Transverse colon (tissue), 4 donors: Measurements from ENCODE around the gene PDE4B. TPM values are rescaled to one million over a fixed set of nuclear protein-coding genes. Genes with fewer than 3 reads are reported as not detected.

Experiments used
- DNase-seq: peaks from one replicate; pipeline ENCODE4 v3.0.0-alpha.2; 2019
- H3K27ac ChIP-seq, 4 donors: fragments of 200-600 bp; sonication (generic); 2 replicates each; pipeline ENCODE4 v1.5.1; 2016 to 2018; ENCODE audit warnings: inconsistent platforms in 4 of 4
- H3K27me3 ChIP-seq: fragments of 200-600 bp; sonication (generic); 2 replicates; pipeline ENCODE4 v1.5.1; 2017; ENCODE audit warnings: inconsistent platforms
- H3K36me3 ChIP-seq, 4 donors: fragments of 200-600 bp; sonication (generic); 2 replicates each; pipeline ENCODE4 v1.5.1; 2017 to 2019; ENCODE audit warnings: inconsistent platforms in 4 of 4
- H3K4me1 ChIP-seq, 4 donors: fragments of 200-600 bp; sonication (generic); 2 replicates each; pipeline ENCODE4 v1.5.1; 2017 to 2020; ENCODE audit warnings: inconsistent platforms in 4 of 4
- H3K4me3 ChIP-seq, 4 donors: fragments of 200-600 bp; sonication (generic); 1 replicate in 1 of 4; 2 replicates in 3 of 4; pipeline versions ENCODE4 v1.5.1 to v1.6.1; 2017 to 2019; ENCODE audit warnings: inconsistent platforms in 4 of 4
- H3K9me3 ChIP-seq, 2 donors: fragments of 200-600 bp; sonication (generic); 2 replicates each; pipeline ENCODE4 v1.5.1; 2017 to 2019; ENCODE audit warnings: inconsistent platforms in 2 of 2
- CTCF ChIP-seq, 5 experiments: fragments of 200-600 bp in 3 of 5; fragments of 450-650 bp in 2 of 5; sonication (generic) in 3 of 5; IDR thresholded peaks; 1 replicate in 2 of 5; 2 replicates in 3 of 5; pipeline ENCODE4 v1.5.1; 2016 to 2017; ENCODE audit warnings: antibody characterized with exemption in 5 of 5, inconsistent platforms in 3 of 5, mild to moderate bottlenecking in 2 of 5, moderate library complexity in 1 of 5
- EP300 ChIP-seq: sonication (generic); formaldehyde crosslinking; IDR thresholded peaks from one replicate; pipeline ENCODE4 v1.6.1; 2017; ENCODE audit warnings: antibody characterized with exemption, low read depth
- POLR2A ChIP-seq: fragments of 450-650 bp; IDR thresholded peaks from one replicate; pipeline ENCODE4 v1.6.1; 2016; ENCODE audit warnings: antibody characterized with exemption, mild to moderate bottlenecking, moderate library complexity
- POLR2AphosphoS5 ChIP-seq, 3 donors: sonication (generic); formaldehyde crosslinking; IDR thresholded peaks; one replicate each; pipeline ENCODE4 v1.6.1; 2016; ENCODE audit warnings: antibody characterized with exemption in 3 of 3
- WGBS, 2 donors: methylation state at CpG; one replicate each; pipeline ENCODE4 v1.1.5; 2018; ENCODE audit warnings: low coverage in 1 of 2; 5-methylcytosine and 5-hydroxymethylcytosine counted together
- in situ Hi-C, 4 donors: fragments of 200-750 bp; cut with MboI; loops; one replicate each; pipeline versions ENCODE4 v1.15.0 to v1.15.1; 2017; ENCODE audit warnings: low sequenced_read_pairs in 3 of 4, low pct_ligation_motif_present in 1 of 4, low pct_unique_long_range_greater_than_20kb in 1 of 4
- intact Hi-C: fragments of 100-400 bp; cut with DNase I; formaldehyde crosslinking; loops from one replicate; pipeline ENCODE4 v1.15.1; 2023; ENCODE audit warnings: low total_unique reads
- total RNA-seq, 4 donors: library from RNA; depleted of rRNA; stranded (reverse); fragments of >200 nt; gene quantifications; one replicate each; pipeline ENCODE4 v1.1.0, GENCODE V29; 2016

PDE4B gene
- total RNA-seq, 4 donors from 2014 or later = 4.5 to 14.8 (median 6.5) TPM

GRCh38 chr1:66381621-66382275 lies 589.1 kb downstream of the PDE4B start:
- TF ChIP-seq EP300 = no peak
- no peak for TF ChIP-seq POLR2AphosphoS5 (IDR thresholded peaks at IDR 0.05)
- TF ChIP-seq CTCF (IDR thresholded peaks at IDR 0.05) = no peak
- no peak for TF ChIP-seq POLR2A
- Histone ChIP-seq H3K27me3 (no peaks in the 10 kb centered on the region), H3K4me3 (no peak overlapping the region), H3K9me3 (peaks cover 3 to 5% of the 10 kb centered on the region in 2 donors), H3K4me1 (no peaks in the 10 kb centered on the region), H3K36me3 (no peaks in the 10 kb centered on the region), H3K27ac (no peak overlapping the region)
- WGBS, 2 donors = 80 to 88% methylated on average over 1 to 9 of the region's 9 CpGs
- intact Hi-C loops = no loop called here
- in situ Hi-C loops = no loop called here
- DNase-seq = no peak

GRCh38 chr1:66383168-66383567 lies 590.5 kb downstream of the PDE4B start:
- no peak for DNase-seq
- no peak overlapping the region for H3K27ac ChIP-seq
- H3K4me3 ChIP-seq = no peak overlapping the region
- in situ Hi-C loops (no loop called here), intact Hi-C loops (no loop called here)
- H3K9me3 ChIP-seq = peaks cover 7 to 9% of the 10 kb centered on the region in 2 donors
- 79 to 88% methylated on average over 4 to 5 of the region's 5 CpGs for whole genome bisulfite sequencing, 2 donors
- H3K36me3 ChIP-seq = no peaks in the 10 kb centered on the region
- no peaks in the 10 kb centered on the region for H3K27me3 ChIP-seq
- H3K4me1 ChIP-seq = no peaks in the 10 kb centered on the region
- TF ChIP-seq POLR2AphosphoS5 (IDR thresholded peaks at IDR 0.05) (no peak), EP300 (no peak), POLR2A (no peak), CTCF (IDR thresholded peaks at IDR 0.05) (no peak)

- WGBS, 2 donors = 70 to 91% methylated on average over 1 of the region's 1 CpG
- no peaks in the 10 kb centered on the region for H3K27me3 ChIP-seq
- no peak for DNase-seq
- peaks cover 7 to 9% of the 10 kb centered on the region in 2 donors for H3K9me3 ChIP-seq
- no peak overlapping the region for H3K4me3 ChIP-seq
- no peak overlapping the region for H3K27ac ChIP-seq
- intact Hi-C loops = no loop called here
- in situ Hi-C loops = no loop called here
- H3K36me3 ChIP-seq = no peaks in the 10 kb centered on the region
- H3K4me1 ChIP-seq = no peaks in the 10 kb centered on the region
- TF ChIP-seq CTCF (IDR thresholded peaks at IDR 0.05) = no peak
- no peak for TF ChIP-seq POLR2AphosphoS5 (IDR thresholded peaks at IDR 0.05)
- TF ChIP-seq EP300 = no peak
- no peak for TF ChIP-seq POLR2A
These were observed 590.9 kb downstream of the PDE4B start for GRCh38 chr1:66383611-66384010.

- in situ Hi-C loops (no loop called here), intact Hi-C loops (no loop called here)
- H3K4me1 ChIP-seq = no peaks in the 10 kb centered on the region
- H3K4me3 ChIP-seq = no peak overlapping the region
- no peak overlapping the region for H3K27ac ChIP-seq
- H3K36me3 ChIP-seq = no peaks in the 10 kb centered on the region
- H3K27me3 ChIP-seq = no peaks in the 10 kb centered on the region
- TF ChIP-seq EP300 = no peak
- no peak for TF ChIP-seq CTCF (IDR thresholded peaks at IDR 0.05)
- TF ChIP-seq POLR2A = no peak
- TF ChIP-seq POLR2AphosphoS5 (IDR thresholded peaks at IDR 0.05) = no peak
- H3K9me3 ChIP-seq = peaks cover 7 to 9% of the 10 kb centered on the region in 2 donors
- 86 to 92% methylated on average over 1 of the region's 1 CpG for WGBS, 2 donors
- no peak for DNase-seq
These were observed 591.7 kb downstream of the PDE4B start for GRCh38 chr1:66384258-66384921.
